Osteoblast (primary cell): Measurements from ENCODE around the gene FYCO1. TPM values are rescaled to one million over a fixed set of nuclear protein-coding genes. Genes with fewer than 3 reads are reported as not detected.
A peak's percentile ranks its signal among the peaks of the same experiment; 100 is the strongest.

ENCODE experiments used
- DNase-seq: peaks from one replicate; pipeline ENCODE4 v3.0.0; 2011; ENCODE audit warnings: low spot score, mixed read lengths; ENCODE audit not compliant: insufficient read length; ENCODE audit errors: missing footprints
- H2AFZ ChIP-seq: 2 replicates; pipeline ENCODE4 v1.6.0; 2011; ENCODE audit warnings: mild to moderate bottlenecking, low read length
- H3K27ac ChIP-seq: 2 replicates; pipeline ENCODE4 v1.5.1; 2011; ENCODE audit warnings: mild to moderate bottlenecking, low read depth, low read length, moderate library complexity
- H3K27me3 ChIP-seq: 2 replicates; pipeline ENCODE4 v1.6.0; 2012; ENCODE audit warnings: mild to moderate bottlenecking, control low read depth, inconsistent platforms, low read length, moderate library complexity; ENCODE audit not compliant: insufficient read depth
- H3K36me3 ChIP-seq: 2 replicates; pipeline ENCODE4 v1.5.1; 2011; ENCODE audit warnings: mild to moderate bottlenecking, low read length, control low read depth, moderate library complexity; ENCODE audit not compliant: insufficient read depth
- H3K4me1 ChIP-seq: 2 replicates; pipeline ENCODE4 v1.5.1; 2011; ENCODE audit warnings: mild to moderate bottlenecking, low read length, control low read depth, moderate library complexity; ENCODE audit not compliant: insufficient read depth
- H3K4me2 ChIP-seq: 2 replicates; pipeline ENCODE4 v1.6.0; 2011; ENCODE audit warnings: mild to moderate bottlenecking, low read length; ENCODE audit not compliant: insufficient read depth
- H3K4me3 ChIP-seq: fragments of 200-600 bp; sonication (generic); 3 replicates; pipeline ENCODE4 v1.5.1; 2012; ENCODE audit warnings: mild to moderate bottlenecking, low read length, inconsistent platforms; ENCODE audit not compliant: insufficient read depth
- H3K79me2 ChIP-seq: 2 replicates; pipeline ENCODE4 v1.6.0; 2012; ENCODE audit warnings: mild to moderate bottlenecking, low read length, control low read depth, inconsistent platforms; ENCODE audit not compliant: insufficient read depth
- H3K9me3 ChIP-seq: 2 replicates; pipeline ENCODE4 v1.5.1; 2011; ENCODE audit warnings: low read depth, low read length, control low read depth
- H4K20me1 ChIP-seq: 2 replicates; pipeline ENCODE4 v1.6.0; 2012; ENCODE audit warnings: mild to moderate bottlenecking, low read length, control low read depth; ENCODE audit not compliant: insufficient read depth
- total RNA-seq: library from RNA; depleted of rRNA; stranded (reverse); fragments of >200 nt; gene quantifications from 2 replicates; pipeline ENCODE4 v1.2.3, GENCODE V29; 2012
- TF ChIP-seq, protein P1 (sequence below): IDR thresholded peaks from 2 replicates; pipeline ENCODE4 v1.5.1; 2011; ENCODE audit warnings: mild to moderate bottlenecking, low read depth, low read length, moderate library complexity; ENCODE audit errors: extremely low read depth

Gene FYCO1
- total RNA-seq, 1 donor: 25.0 TPM

DNA sequence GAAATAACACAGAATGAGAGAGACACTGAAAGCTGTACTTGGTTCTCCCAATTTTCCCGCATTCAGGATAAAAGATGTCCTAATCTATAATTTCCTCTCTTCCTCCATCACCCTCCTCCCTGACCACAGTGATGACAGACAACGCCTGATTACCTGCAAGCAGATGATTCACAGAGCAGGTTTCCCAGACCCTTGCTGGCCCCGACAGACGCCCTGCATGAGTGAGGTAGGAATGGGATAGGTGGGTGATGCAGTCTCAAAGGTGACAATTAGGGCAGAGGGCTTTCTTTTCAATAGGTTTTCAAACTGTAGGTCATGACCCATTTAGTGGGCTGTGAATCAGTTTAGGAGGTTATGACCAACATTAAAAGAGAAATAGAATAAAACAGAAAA, 57.6 kb downstream of the FYCO1 start:
- no peak for DNase-seq
- TF ChIP-seq, protein P1, sequence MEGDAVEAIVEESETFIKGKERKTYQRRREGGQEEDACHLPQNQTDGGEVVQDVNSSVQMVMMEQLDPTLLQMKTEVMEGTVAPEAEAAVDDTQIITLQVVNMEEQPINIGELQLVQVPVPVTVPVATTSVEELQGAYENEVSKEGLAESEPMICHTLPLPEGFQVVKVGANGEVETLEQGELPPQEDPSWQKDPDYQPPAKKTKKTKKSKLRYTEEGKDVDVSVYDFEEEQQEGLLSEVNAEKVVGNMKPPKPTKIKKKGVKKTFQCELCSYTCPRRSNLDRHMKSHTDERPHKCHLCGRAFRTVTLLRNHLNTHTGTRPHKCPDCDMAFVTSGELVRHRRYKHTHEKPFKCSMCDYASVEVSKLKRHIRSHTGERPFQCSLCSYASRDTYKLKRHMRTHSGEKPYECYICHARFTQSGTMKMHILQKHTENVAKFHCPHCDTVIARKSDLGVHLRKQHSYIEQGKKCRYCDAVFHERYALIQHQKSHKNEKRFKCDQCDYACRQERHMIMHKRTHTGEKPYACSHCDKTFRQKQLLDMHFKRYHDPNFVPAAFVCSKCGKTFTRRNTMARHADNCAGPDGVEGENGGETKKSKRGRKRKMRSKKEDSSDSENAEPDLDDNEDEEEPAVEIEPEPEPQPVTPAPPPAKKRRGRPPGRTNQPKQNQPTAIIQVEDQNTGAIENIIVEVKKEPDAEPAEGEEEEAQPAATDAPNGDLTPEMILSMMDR: no peak
- H4K20me1 ChIP-seq: peaks cover 3% of the 10 kb centered on the region
- peaks cover 7% of the 10 kb centered on the region for H3K4me1 ChIP-seq
- H2AFZ ChIP-seq: no peak overlapping the region
- H3K27me3 ChIP-seq: no peaks in the 10 kb centered on the region
- no peak overlapping the region for H3K4me3 ChIP-seq
- peaks cover 17% of the 10 kb centered on the region for H3K36me3 ChIP-seq
- no peaks in the 10 kb centered on the region for H3K9me3 ChIP-seq
- H3K4me2 ChIP-seq: no peak overlapping the region
- H3K79me2 ChIP-seq: no peaks in the 10 kb centered on the region
- no peak overlapping the region for H3K27ac ChIP-seq

DNA sequence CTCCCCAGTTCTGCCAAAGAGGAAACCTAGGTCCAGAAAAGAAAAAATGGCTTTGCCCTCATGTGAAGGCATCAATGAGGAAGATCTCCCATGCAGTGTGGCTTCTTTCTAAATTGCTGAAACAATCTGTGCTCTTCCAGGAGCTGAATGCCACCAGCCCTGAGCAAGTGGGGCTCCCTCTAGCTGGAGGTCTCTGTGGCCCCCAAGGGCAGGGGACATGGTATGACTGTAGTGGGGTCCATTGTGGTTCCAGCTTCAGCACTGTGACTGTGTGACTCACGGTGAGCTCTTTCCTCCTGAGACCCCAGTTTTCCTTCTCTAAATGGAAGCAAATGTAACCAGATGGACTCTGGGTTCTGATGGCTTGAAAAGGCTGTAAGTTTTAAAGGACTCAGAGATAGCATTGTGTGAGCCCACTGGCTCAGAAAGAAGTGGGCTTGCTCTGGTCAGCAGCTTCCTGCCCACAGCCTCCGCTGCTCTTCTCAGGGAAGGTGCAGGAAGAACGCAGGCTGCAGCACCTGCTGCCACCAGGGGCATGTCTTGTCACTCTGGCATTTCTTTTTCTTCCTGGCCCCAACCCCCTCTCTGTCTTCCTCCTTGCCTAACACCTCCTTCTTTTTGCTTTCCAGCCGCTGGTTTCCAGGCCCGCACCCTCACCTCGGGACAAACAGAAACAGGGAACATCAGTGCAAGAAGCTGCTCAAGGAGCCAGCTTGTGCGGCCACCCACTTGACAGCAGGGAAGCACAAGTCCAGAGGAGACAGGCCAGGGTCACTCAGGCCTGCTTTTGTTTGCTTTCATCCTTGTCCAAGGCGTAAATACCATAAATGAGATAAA, 58.2 kb downstream of the FYCO1 start:
- Histone ChIP-seq H3K4me1 (peaks cover 7% of the 10 kb centered on the region), H3K27me3 (no peaks in the 10 kb centered on the region), H3K27ac (no peak overlapping the region), H4K20me1 (peaks cover 3% of the 10 kb centered on the region), H3K79me2 (no peaks in the 10 kb centered on the region), H3K4me2 (no peak overlapping the region), H3K36me3 (peaks cover 20% of the 10 kb centered on the region), H3K4me3 (no peak overlapping the region), H3K9me3 (no peaks in the 10 kb centered on the region), H2AFZ (no peak overlapping the region)
- peak; percentile 27 for DNase-seq
- TF ChIP-seq, protein P1: no peak

GRCh38 chr3:45936261-45936660, 59.4 kb downstream of the FYCO1 start:
- Histone ChIP-seq H2AFZ (no peak overlapping the region), H3K4me1 (peaks cover 7% of the 10 kb centered on the region), H3K79me2 (no peaks in the 10 kb centered on the region), H3K4me2 (no peak overlapping the region), H3K27ac (no peak overlapping the region), H3K36me3 (peaks cover 27% of the 10 kb centered on the region), H3K9me3 (no peaks in the 10 kb centered on the region), H4K20me1 (peaks cover 3% of the 10 kb centered on the region), H3K27me3 (no peaks in the 10 kb centered on the region), H3K4me3 (no peak overlapping the region)
- TF ChIP-seq, protein P1: no peak
- DNase-seq: no peak

- H4K20me1 ChIP-seq: peaks cover 8% of the 10 kb centered on the region
- no peaks in the 10 kb centered on the region for H3K4me1 ChIP-seq
- H3K27ac ChIP-seq: no peak overlapping the region
- no peaks in the 10 kb centered on the region for H3K27me3 ChIP-seq
- no peaks in the 10 kb centered on the region for H3K79me2 ChIP-seq
- no peaks in the 10 kb centered on the region for H3K9me3 ChIP-seq
- peaks cover 39% of the 10 kb centered on the region for H3K36me3 ChIP-seq
- TF ChIP-seq, protein P1: no peak
- no peak overlapping the region for H3K4me2 ChIP-seq
- DNase-seq: no peak
- no peak overlapping the region for H2AFZ ChIP-seq
- no peak overlapping the region for H3K4me3 ChIP-seq
Measured at GRCh38 chr3:45933591-45933990, 62.0 kb downstream of the FYCO1 start.
